K562 (cell line): ENCODE measurements around the gene RSPH9. TPM values are rescaled to one million over a fixed set of nuclear protein-coding genes. Genes with fewer than 3 reads are reported as not detected.
A peak's percentile ranks its signal among the peaks of the same experiment; 100 is the strongest.

Source experiments
- ARID1B ChIP-seq: fragments of 450-650 bp; IDR thresholded peaks from 2 replicates; pipeline ENCODE4 v1.6.1; 2016; ENCODE audit warnings: antibody characterized with exemption, mild to moderate bottlenecking, inconsistent platforms
- BDP1 ChIP-seq: IDR thresholded peaks from 3 replicates; pipeline ENCODE4 v1.6.1; 2011; ENCODE audit not compliant: insufficient read length, insufficient read depth
- E4F1 ChIP-seq: fragments of 250-450 bp; sonication (Bioruptor Pico); IDR thresholded peaks from 2 replicates; pipeline ENCODE4 v1.5.0; 2021; ENCODE audit warnings: mild to moderate bottlenecking, borderline replicate concordance
- FOXP4 ChIP-seq: sonication (generic); formaldehyde crosslinking; IDR thresholded peaks from 2 replicates; pipeline ENCODE4 v1.8.0; 2022; ENCODE audit warnings: mild to moderate bottlenecking, missing genetic modification reagents, borderline replicate concordance
- ID3 ChIP-seq, 2 experiments: fragments of 250-450 bp in 1 of 2; fragments of 450-650 bp in 1 of 2; sonication (Bioruptor Pico) in 1 of 2; IDR thresholded peaks; 2 replicates each; pipeline versions ENCODE4 v1.6.1 to v1.8.0; 2016 to 2021; ENCODE audit warnings: mild to moderate bottlenecking in 2 of 2, moderate library complexity in 2 of 2, missing compliant biosample characterization in 1 of 2, missing genetic modification characterization in 1 of 2
- RBM17 ChIP-seq: fragments of 200-400 bp; formaldehyde crosslinking; IDR thresholded peaks from 2 replicates; pipeline ENCODE4 v1.6.1; 2017; ENCODE audit warnings: low read depth, mild to moderate bottlenecking, low read length, borderline replicate concordance
- RERE ChIP-seq: sonication (generic); formaldehyde crosslinking; IDR thresholded peaks from 2 replicates; pipeline ENCODE4 v1.8.0; 2023; ENCODE audit warnings: missing genetic modification reagents, mild to moderate bottlenecking, borderline replicate concordance
- ZNF668 ChIP-seq: fragments of 250-450 bp; sonication (Bioruptor Pico); IDR thresholded peaks from 2 replicates; pipeline ENCODE4 v1.8.0; 2022; ENCODE audit warnings: mild to moderate bottlenecking, inconsistent platforms
- polyA plus RNA-seq, 8 experiments: library from polyadenylated mRNA; depleted of rRNA in 4 of 8; stranded (reverse) in 5 of 8; unstranded in 3 of 8; fragments of >200 nt; fragmentation: Nextera tagmentation in 2 of 8; fragmentation: Illumina TruSeq in 1 of 8; extraction: Ambion mirVana in 2 of 8; extraction: Trizol in 1 of 8; gene quantifications; 2 replicates each; pipeline versions ENCODE4 v1.2.1 to v1.2.3, GENCODE V29; 2011 to 2014; ENCODE audit warnings: inconsistent platforms in 1 of 8, missing spikeins in 1 of 8
- total RNA-seq, 7 experiments: library from RNA; depleted of rRNA in 6 of 7; stranded (reverse); fragments of >200 nt in 6 of 7; fragmentation: Illumina TruSeq in 2 of 7; extraction: Trizol in 2 of 7; gene quantifications; 2 replicates each; pipeline versions ENCODE4 v1.2.1 to v1.2.3, GENCODE V29; 2011 to 2021; ENCODE audit warnings: low replicate concordance in 1 of 7
- TF ChIP-seq, protein P1 (sequence below): fragments of 450-650 bp; formaldehyde crosslinking; IDR thresholded peaks from 2 replicates; pipeline ENCODE4 v1.4.0; 2022; ENCODE audit warnings: missing genetic modification characterization
- TF ChIP-seq, protein P2 (sequence below): sonication (generic); formaldehyde crosslinking; IDR thresholded peaks from 2 replicates; pipeline ENCODE4 v1.8.0; 2023; ENCODE audit warnings: mild to moderate bottlenecking, missing genetic modification reagents

RSPH9 gene
- total and polyA plus RNA-seq, 9 of the 15 experiments (the other 6 are each of a cell fraction or from before 2014, with no cell fraction given), result 0.05 to 0.60 (median 0.39) TPM; not detected in 6

GRCh38 chr6:43635387-43636307, 9.2 kb upstream of the RSPH9 start, which contains the start of gene MAD2L1BP (continued):
- no peak for TF ChIP-seq RERE
- TF ChIP-seq ID3 (CRISPR knock-in tag; IDR thresholded peaks at IDR 0.05), result 0 out of 2 replicates have a peak, but pooled peaks have one; percentile 50
- TF ChIP-seq ID3 (tag; IDR thresholded peaks at IDR 0.05), result peak; percentile 95
- peak; percentile 75 for TF ChIP-seq ARID1B
- no peak for TF ChIP-seq RBM17
- TF ChIP-seq, protein P1, sequence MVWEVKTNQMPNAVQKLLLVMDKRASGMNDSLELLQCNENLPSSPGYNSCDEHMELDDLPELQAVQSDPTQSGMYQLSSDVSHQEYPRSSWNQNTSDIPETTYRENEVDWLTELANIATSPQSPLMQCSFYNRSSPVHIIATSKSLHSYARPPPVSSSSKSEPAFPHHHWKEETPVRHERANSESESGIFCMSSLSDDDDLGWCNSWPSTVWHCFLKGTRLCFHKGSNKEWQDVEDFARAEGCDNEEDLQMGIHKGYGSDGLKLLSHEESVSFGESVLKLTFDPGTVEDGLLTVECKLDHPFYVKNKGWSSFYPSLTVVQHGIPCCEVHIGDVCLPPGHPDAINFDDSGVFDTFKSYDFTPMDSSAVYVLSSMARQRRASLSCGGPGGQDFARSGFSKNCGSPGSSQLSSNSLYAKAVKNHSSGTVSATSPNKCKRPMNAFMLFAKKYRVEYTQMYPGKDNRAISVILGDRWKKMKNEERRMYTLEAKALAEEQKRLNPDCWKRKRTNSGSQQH, result no peak
- peak; percentile 75; the same call in 1 of the 2 replicates for TF ChIP-seq E4F1 (CRISPR knock-in tag)
- TF ChIP-seq ZNF668 (CRISPR knock-in tag), result peak; percentile 80; the same call in 1 of the 2 replicates
- no peak for TF ChIP-seq BDP1
- 0 out of 2 replicates have a peak, but pooled peaks have one; percentile 31 for TF ChIP-seq FOXP4 (CRISPR knock-in tag)
- TF ChIP-seq, protein P2, sequence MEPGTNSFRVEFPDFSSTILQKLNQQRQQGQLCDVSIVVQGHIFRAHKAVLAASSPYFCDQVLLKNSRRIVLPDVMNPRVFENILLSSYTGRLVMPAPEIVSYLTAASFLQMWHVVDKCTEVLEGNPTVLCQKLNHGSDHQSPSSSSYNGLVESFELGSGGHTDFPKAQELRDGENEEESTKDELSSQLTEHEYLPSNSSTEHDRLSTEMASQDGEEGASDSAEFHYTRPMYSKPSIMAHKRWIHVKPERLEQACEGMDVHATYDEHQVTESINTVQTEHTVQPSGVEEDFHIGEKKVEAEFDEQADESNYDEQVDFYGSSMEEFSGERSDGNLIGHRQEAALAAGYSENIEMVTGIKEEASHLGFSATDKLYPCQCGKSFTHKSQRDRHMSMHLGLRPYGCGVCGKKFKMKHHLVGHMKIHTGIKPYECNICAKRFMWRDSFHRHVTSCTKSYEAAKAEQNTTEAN (CRISPR knock-in tag), result no peak; the same call in 1 of the 2 replicates
